ENCODE data around the gene CITED2.
"Not testable (repeated sequence)": the region's sequence is repeated elsewhere in the genome, so short reads cannot be mapped to it uniquely, and the experiment has no call there.

Gene CITED2

GRCh38 chr6:139364302-139364981, 10.0 kb downstream of the CITED2 start:
- DNase-seq (ENCODE audit: low spot score), result peak; percentile 34

GRCh38 chr6:139363797-139364196, 10.7 kb downstream of the CITED2 start:
- not testable (repeated sequence) for DNase-seq (ENCODE audit: low spot score)

GRCh38 chr6:139363123-139363522, 11.3 kb downstream of the CITED2 start:
- DNase-seq (ENCODE audit: low spot score), result not testable (repeated sequence)

GRCh38 chr6:139361211-139361610, 13.2 kb downstream of the CITED2 start:
- DNase-seq (ENCODE audit: low spot score), result no peak

- DNase-seq (ENCODE audit: low spot score), result no peak
Measured at GRCh38 chr6:139356924-139357323, 17.5 kb downstream of the CITED2 start.

GRCh38 chr6:139355777-139356445, 18.5 kb downstream of the CITED2 start:
- no peak for DNase-seq (ENCODE audit: low spot score)

GRCh38 chr6:139355172-139355571, 19.3 kb downstream of the CITED2 start:
- DNase-seq (ENCODE audit: low spot score), result no peak

GRCh38 chr6:139354189-139354588, 20.3 kb downstream of the CITED2 start:
- no peak for DNase-seq (ENCODE audit: low spot score)

- DNase-seq (ENCODE audit: low spot score), result no peak
Measured at GRCh38 chr6:139349464-139350020, 24.9 kb downstream of the CITED2 start.

GRCh38 chr6:139346392-139346791, 28.1 kb downstream of the CITED2 start:
- DNase-seq (ENCODE audit: low spot score), result no peak

GRCh38 chr6:139344186-139344963, 30.1 kb downstream of the CITED2 start:
- DNase-seq (ENCODE audit: low spot score), result no peak

GRCh38 chr6:139343052-139343750, 31.2 kb downstream of the CITED2 start:
- DNase-seq (ENCODE audit: low spot score), result no peak

- DNase-seq (ENCODE audit: low spot score), result no peak
Measured at GRCh38 chr6:139341060-139341459, 33.4 kb downstream of the CITED2 start.

- no peak for DNase-seq (ENCODE audit: low spot score)
Measured at GRCh38 chr6:139338795-139339194, 35.7 kb downstream of the CITED2 start.

GRCh38 chr6:139337830-139338229, 36.6 kb downstream of the CITED2 start:
- DNase-seq (ENCODE audit: low spot score), result no peak

GRCh38 chr6:139337001-139337400, 37.4 kb downstream of the CITED2 start:
- DNase-seq (ENCODE audit: low spot score), result no peak

GRCh38 chr6:139336488-139336887, 38.0 kb downstream of the CITED2 start:
- DNase-seq (ENCODE audit: low spot score), result no peak

GRCh38 chr6:139335447-139336210, 38.8 kb downstream of the CITED2 start:
- DNase-seq (ENCODE audit: low spot score), result no peak

GRCh38 chr6:139334806-139335446, 39.5 kb downstream of the CITED2 start:
- DNase-seq (ENCODE audit: low spot score), result no peak

GRCh38 chr6:139330826-139331500, 43.5 kb downstream of the CITED2 start:
- no peak for DNase-seq (ENCODE audit: low spot score)
